HG03439 (cell line): ENCODE results near the gene VWA3B.
"Not testable (repeated sequence)": the region's sequence is repeated elsewhere in the genome, so short reads cannot be mapped to it uniquely, and the experiment has no call there.

Experiments
- ATAC-seq: cut with Tn5 transposase; IDR thresholded peaks from one replicate; pipeline ENCODE4 v1.9.1; 2021; ENCODE audit warnings: mild to moderate bottlenecking, moderate library complexity; ENCODE audit not compliant: unreplicated experiment

Gene VWA3B

GRCh38 chr2:98086491-98087446 lies at the start of gene VWA3B:
VWA3B (plus strand) TSS chr2:98087167; CDS start chr2:98093093, 5,926 bp downstream.
- ATAC-seq = peak; percentile 82

- no peak for ATAC-seq
These were observed 49.8 kb upstream of the VWA3B start for GRCh38 chr2:98037206-98037605.

GRCh38 chr2:98037666-98038336 lies 49.2 kb upstream of the VWA3B start:
- ATAC-seq = no peak

- ATAC-seq = no peak
These were observed 47.7 kb upstream of the VWA3B start for GRCh38 chr2:98039085-98039756.

- no peak for ATAC-seq
These were observed 46.5 kb upstream of the VWA3B start for GRCh38 chr2:98040331-98040939.

GRCh38 chr2:98043101-98043500 lies 43.9 kb upstream of the VWA3B start:
- ATAC-seq = no peak

GRCh38 chr2:98044730-98045129 lies 42.2 kb upstream of the VWA3B start:
- ATAC-seq = not testable (repeated sequence)

GRCh38 chr2:98050070-98050469 lies 36.9 kb upstream of the VWA3B start:
- ATAC-seq = no peak

- no peak for ATAC-seq
These were observed 28.6 kb upstream of the VWA3B start for GRCh38 chr2:98058191-98058975.

- no peak for ATAC-seq
These were observed 26.7 kb upstream of the VWA3B start for GRCh38 chr2:98060277-98060676.

GRCh38 chr2:98063291-98063854 lies 23.6 kb upstream of the VWA3B start:
- no peak for ATAC-seq

- no peak for ATAC-seq
These were observed 21.2 kb upstream of the VWA3B start for GRCh38 chr2:98065808-98066207.

GRCh38 chr2:98067160-98067559 lies 19.8 kb upstream of the VWA3B start:
- ATAC-seq = no peak

GRCh38 chr2:98070081-98070480 lies 16.9 kb upstream of the VWA3B start:
- ATAC-seq = no peak

- no peak for ATAC-seq
These were observed 14.5 kb upstream of the VWA3B start for GRCh38 chr2:98072442-98072841.

GRCh38 chr2:98078701-98079100 lies 8.3 kb upstream of the VWA3B start:
- ATAC-seq = no peak

GRCh38 chr2:98084151-98084868 lies 2.7 kb upstream of the VWA3B start:
- ATAC-seq = no peak

GRCh38 chr2:98084869-98085238 lies 2.1 kb upstream of the VWA3B start:
- no peak for ATAC-seq

- no peak for ATAC-seq
These were observed 1.3 kb upstream of the VWA3B start for GRCh38 chr2:98085649-98086048.
